NB4 (cell line): ENCODE data around the gene SMPD3.

ENCODE experiments used
- DNase-seq: peaks from one replicate; pipeline ENCODE4 v3.0.0; 2010; ENCODE audit warnings: low read depth
- H3K4me3 ChIP-seq: one replicate; pipeline ENCODE4 v1.5.1; 2011; ENCODE audit warnings: mild to moderate bottlenecking, low read depth, low read length, moderate library complexity
- CTCF ChIP-seq: IDR thresholded peaks from one replicate; pipeline ENCODE4 v1.5.1; 2012; ENCODE audit warnings: low read depth, low read length
- MYC ChIP-seq: IDR thresholded peaks from 2 replicates; pipeline ENCODE4 v1.6.1; 2011; ENCODE audit warnings: low read depth, low read length
- POLR2A ChIP-seq: IDR thresholded peaks from 2 replicates; pipeline ENCODE4 v1.6.1; 2011; ENCODE audit warnings: mild to moderate bottlenecking; ENCODE audit not compliant: insufficient read length; ENCODE audit errors: extremely low read depth
- TF ChIP-seq, protein P1 (sequence below): IDR thresholded peaks from 2 replicates; pipeline ENCODE4 v1.6.1; 2011; ENCODE audit warnings: low read depth, low read length

SMPD3 gene

GRCh38 chr16:68378436-68379415 is 69.6 kb downstream of the SMPD3 start:
- DNase-seq: peak; percentile 74
- no peak overlapping the region for H3K4me3 ChIP-seq
- TF ChIP-seq POLR2A (no peak), CTCF (no peak), MYC (no peak)
- TF ChIP-seq, protein P1, sequence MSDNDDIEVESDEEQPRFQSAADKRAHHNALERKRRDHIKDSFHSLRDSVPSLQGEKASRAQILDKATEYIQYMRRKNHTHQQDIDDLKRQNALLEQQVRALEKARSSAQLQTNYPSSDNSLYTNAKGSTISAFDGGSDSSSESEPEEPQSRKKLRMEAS: no peak

- H3K4me3 ChIP-seq: no peak overlapping the region
- TF ChIP-seq MYC (no peak), POLR2A (no peak), CTCF (no peak)
- TF ChIP-seq, protein P1: no peak
- DNase-seq: no peak
Observed at GRCh38 chr16:68377667-68378393, 70.5 kb downstream of the SMPD3 start.

DNA sequence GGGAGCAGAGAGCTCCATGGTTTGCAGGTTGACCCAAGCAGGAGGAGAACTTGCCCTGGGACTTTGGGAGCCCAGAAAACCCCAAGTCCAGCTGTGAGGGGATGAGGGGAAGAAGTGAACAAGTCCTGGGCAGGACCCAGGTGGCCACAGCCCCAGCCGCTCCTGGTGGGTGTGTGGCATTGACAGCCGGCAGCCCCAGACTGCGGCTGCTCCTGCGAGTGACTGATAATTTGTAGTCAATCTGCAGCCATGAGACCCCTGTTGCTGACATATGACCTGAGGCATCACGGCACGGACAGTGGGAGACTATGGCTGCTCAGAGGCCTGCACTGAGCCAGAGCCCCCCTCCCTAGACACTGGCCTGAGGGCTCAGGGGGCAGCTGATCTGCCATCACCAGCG is 71.1 kb downstream of the SMPD3 start:
- TF ChIP-seq, protein P1: no peak
- TF ChIP-seq POLR2A (no peak), CTCF (no peak), MYC (no peak)
- DNase-seq: no peak
- H3K4me3 ChIP-seq: no peak overlapping the region

GRCh38 chr16:68376590-68376989 is 71.7 kb downstream of the SMPD3 start:
- no peak for DNase-seq
- no peak for TF ChIP-seq POLR2A
- TF ChIP-seq CTCF: no peak
- TF ChIP-seq, protein P1: no peak
- TF ChIP-seq MYC: no peak

DNA sequence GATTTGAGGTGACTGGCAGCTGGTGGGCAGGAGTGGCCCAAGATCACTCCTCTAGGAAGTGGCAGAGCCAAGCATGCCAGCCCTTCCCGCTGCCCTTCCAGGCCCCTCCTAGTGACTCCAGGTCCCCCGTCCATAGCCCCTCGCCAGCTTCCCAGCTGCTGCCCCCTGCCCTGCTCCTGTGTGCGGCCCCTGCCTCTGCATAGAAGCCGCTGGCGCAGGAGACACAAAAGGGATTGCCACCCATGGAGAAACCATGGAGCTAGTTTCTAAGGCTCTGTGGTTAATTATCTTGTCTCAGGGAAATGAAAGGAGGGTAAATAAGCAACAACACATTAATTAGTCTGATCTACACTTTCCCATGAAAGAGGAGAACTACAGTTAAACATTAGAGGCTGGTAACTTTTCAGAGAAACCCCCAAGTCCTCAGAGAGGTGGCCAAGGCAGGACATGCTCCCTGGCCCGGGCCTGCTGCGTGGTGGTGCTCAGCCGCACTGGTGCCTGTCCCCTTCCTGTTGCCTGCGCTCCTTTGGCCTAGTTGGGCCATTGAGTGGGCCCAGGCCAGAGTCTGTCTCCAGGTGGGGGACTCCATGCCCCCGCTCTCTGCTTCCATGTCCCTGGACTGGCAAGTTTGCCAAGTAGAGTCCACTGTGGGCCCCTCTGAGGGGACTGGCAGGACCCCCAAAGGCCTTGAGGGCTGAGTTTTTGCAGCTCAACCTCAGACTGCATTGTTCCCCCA is 72.3 kb downstream of the SMPD3 start:
- H3K4me3 ChIP-seq: no peak overlapping the region
- no peak for DNase-seq
- TF ChIP-seq, protein P1: no peak
- TF ChIP-seq MYC: no peak
- no peak for TF ChIP-seq CTCF
- no peak for TF ChIP-seq POLR2A

More at GRCh38 chr16:68376590-68376989, 71.7 kb downstream of the SMPD3 start:
- no peak overlapping the region for H3K4me3 ChIP-seq
